ENCODE data around the gene NUDT3.
"Not testable (repeated sequence)": the region's sequence is repeated elsewhere in the genome, so short reads cannot be mapped to it uniquely, and the experiment has no call there.

Gene NUDT3

GRCh38 chr6:34343806-34344205 is 48.7 kb downstream of the NUDT3 start:
- DNase-seq (ENCODE audit: low spot score) = no peak

- no peak for DNase-seq (ENCODE audit: low spot score)
Observed at GRCh38 chr6:34342247-34342646, 50.2 kb downstream of the NUDT3 start.

GRCh38 chr6:34341481-34341971 is 50.9 kb downstream of the NUDT3 start:
- peak; percentile 40 for DNase-seq (ENCODE audit: low spot score)

GRCh38 chr6:34340906-34341480 is 51.5 kb downstream of the NUDT3 start:
- DNase-seq (ENCODE audit: low spot score) = no peak

GRCh38 chr6:34340394-34340793 is 52.1 kb downstream of the NUDT3 start:
- no peak for DNase-seq (ENCODE audit: low spot score)

GRCh38 chr6:34339971-34340370 is 52.5 kb downstream of the NUDT3 start:
- no peak for DNase-seq (ENCODE audit: low spot score)

GRCh38 chr6:34339432-34339831 is 53.0 kb downstream of the NUDT3 start:
- no peak for DNase-seq (ENCODE audit: low spot score)

GRCh38 chr6:34338811-34339210 is 53.7 kb downstream of the NUDT3 start:
- DNase-seq (ENCODE audit: low spot score) = peak; percentile 23

- DNase-seq (ENCODE audit: low spot score) = no peak
Observed at GRCh38 chr6:34338377-34338776, 54.1 kb downstream of the NUDT3 start.

GRCh38 chr6:34334796-34335416 is 57.6 kb downstream of the NUDT3 start:
- DNase-seq (ENCODE audit: low spot score) = no peak

GRCh38 chr6:34333858-34334257 is 58.6 kb downstream of the NUDT3 start:
- DNase-seq (ENCODE audit: low spot score) = no peak

GRCh38 chr6:34332251-34333198 is 59.9 kb downstream of the NUDT3 start:
- DNase-seq (ENCODE audit: low spot score) = no peak

- DNase-seq (ENCODE audit: low spot score) = no peak
Observed at GRCh38 chr6:34331371-34332050, 61.0 kb downstream of the NUDT3 start.

GRCh38 chr6:34329814-34330213 is 62.7 kb downstream of the NUDT3 start:
- not testable (repeated sequence) for DNase-seq (ENCODE audit: low spot score)

- DNase-seq (ENCODE audit: low spot score) = no peak
Observed at GRCh38 chr6:34328969-34329368, 63.5 kb downstream of the NUDT3 start.

GRCh38 chr6:34327313-34328205 is 64.9 kb downstream of the NUDT3 start:
- DNase-seq (ENCODE audit: low spot score) = not testable (repeated sequence)

- DNase-seq (ENCODE audit: low spot score) = no peak
Observed at GRCh38 chr6:34325633-34326032, 66.8 kb downstream of the NUDT3 start.

GRCh38 chr6:34324738-34325444 is 67.6 kb downstream of the NUDT3 start:
- DNase-seq (ENCODE audit: low spot score) = peak; percentile 73

GRCh38 chr6:34324221-34324620 is 68.2 kb downstream of the NUDT3 start:
- not testable (repeated sequence) for DNase-seq (ENCODE audit: low spot score)

GRCh38 chr6:34323300-34323699 is 69.2 kb downstream of the NUDT3 start:
- DNase-seq (ENCODE audit: low spot score) = no peak
